ENCODE measurements around the gene EEF1AKMT1.
"Not testable (repeated sequence)": the region's sequence is repeated elsewhere in the genome, so short reads cannot be mapped to it uniquely, and the experiment has no call there.

The EEF1AKMT1 gene

DNA sequence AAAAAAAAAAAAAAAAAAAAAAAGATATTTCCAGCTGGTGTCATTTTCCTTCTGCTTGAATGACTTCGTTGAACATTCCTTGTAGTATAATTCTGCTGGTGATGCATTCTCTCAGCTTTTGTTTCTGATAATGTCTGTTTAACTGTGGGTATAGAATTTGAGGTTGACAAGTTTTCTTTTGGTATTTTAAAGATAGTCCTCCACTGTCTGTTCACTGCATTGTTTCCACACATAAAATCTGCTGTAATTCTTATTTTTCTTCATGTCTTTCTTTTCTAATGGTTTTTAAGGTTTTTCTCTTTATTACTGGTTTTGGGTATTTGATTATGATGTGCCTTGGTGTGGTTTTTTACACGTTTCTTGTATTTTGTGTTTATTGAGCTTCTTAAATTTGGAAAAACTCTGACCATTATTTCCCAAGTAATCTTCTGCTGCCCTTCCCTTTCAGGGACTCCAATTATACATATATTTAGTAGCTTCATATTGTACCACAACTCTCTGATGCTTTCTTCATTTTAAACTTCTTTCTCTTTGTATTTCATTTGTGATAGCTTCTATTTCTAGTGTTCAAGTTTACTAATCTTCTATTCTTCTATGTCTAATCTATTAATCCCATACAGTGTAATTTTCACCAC, 6.3 kb downstream of the EEF1AKMT1 start:
- no peak overlapping the region for H3K4me3 Mint-ChIP-seq
- CTCF ChIA-PET, result no interaction called here
- peaks cover 23% of the 10 kb centered on the region for H3K9me3 Mint-ChIP-seq
- no peaks in the 10 kb centered on the region for H3K27me3 Mint-ChIP-seq
- no peak for DNase-seq
- H3K4me1 Mint-ChIP-seq, result peaks cover 15% of the 10 kb centered on the region
- peaks cover 47% of the 10 kb centered on the region for H3K36me3 Mint-ChIP-seq
- H3K27ac Mint-ChIP-seq, result no peak overlapping the region

DNA sequence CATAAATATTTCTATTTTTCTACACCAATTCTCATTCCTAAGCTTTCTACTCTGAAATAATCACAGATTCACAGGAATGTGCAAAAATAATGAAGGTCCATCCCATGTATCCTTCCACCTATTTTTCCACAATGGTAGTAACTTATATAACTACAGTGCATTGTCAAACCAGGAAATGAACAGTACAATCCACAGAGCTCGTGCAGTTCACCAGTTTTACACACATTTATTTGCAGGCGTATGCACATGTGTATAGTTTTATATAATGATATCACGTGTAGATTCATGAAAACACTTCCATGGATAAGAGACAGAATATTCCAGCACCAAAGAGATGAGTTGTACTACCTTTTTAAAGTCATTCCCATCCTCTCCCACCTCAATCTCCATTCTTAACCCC, 12.9 kb downstream of the EEF1AKMT1 start:
- CTCF ChIA-PET, result no interaction called here

GRCh38 chr13:20754009-20754408, 19.8 kb downstream of the EEF1AKMT1 start:
- CTCF ChIA-PET, result interaction anchor here (0.6 kb wide), 1 partner anchor 17 kb away, joined by 4 read pairs; no protein-coding TSS in a partner anchor
- Mint-ChIP-seq H3K4me1 (no peaks in the 10 kb centered on the region), H3K36me3 (peaks cover 40% of the 10 kb centered on the region), H3K27me3 (no peaks in the 10 kb centered on the region), H3K27ac (no peak overlapping the region), H3K9me3 (peaks cover 45% of the 10 kb centered on the region), H3K4me3 (no peak overlapping the region)
- no peak for DNase-seq

More for the DNA sequence above, 12.9 kb downstream of the EEF1AKMT1 start:
- Mint-ChIP-seq H3K4me1 (no peaks in the 10 kb centered on the region), H3K27ac (no peak overlapping the region), H3K4me3 (no peak overlapping the region), H3K36me3 (peaks cover 18% of the 10 kb centered on the region), H3K9me3 (peaks cover 9% of the 10 kb centered on the region), H3K27me3 (no peaks in the 10 kb centered on the region)
- no peak for DNase-seq

DNA sequence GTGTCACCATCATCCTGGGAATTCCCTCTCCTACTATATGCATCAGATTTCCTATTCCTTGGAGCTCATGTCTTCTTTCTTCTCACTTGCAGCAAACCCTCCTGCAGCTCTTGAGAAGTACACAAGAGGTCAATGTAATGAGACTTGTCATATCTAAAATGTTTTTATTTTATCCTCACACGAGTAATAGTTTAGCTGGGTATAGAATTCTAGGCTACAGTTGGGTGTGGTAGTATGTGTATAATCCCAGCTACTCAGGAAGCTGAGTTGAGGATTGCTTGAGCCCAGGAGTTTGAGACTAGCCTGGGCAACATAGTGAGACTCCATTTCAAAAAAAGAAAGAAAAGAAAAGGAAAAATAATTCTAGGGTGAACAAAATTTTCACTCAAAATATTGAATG, 24.4 kb downstream of the EEF1AKMT1 start:
- DNase-seq, result no peak
- peaks cover 54% of the 10 kb centered on the region for H3K9me3 Mint-ChIP-seq
- no peak overlapping the region for H3K4me3 Mint-ChIP-seq
- CTCF ChIA-PET, result no interaction called here
- peaks cover 18% of the 10 kb centered on the region for H3K36me3 Mint-ChIP-seq
- no peaks in the 10 kb centered on the region for H3K27me3 Mint-ChIP-seq
- H3K4me1 Mint-ChIP-seq, result no peaks in the 10 kb centered on the region
- H3K27ac Mint-ChIP-seq, result no peak overlapping the region

GRCh38 chr13:20743830-20744404, 29.8 kb downstream of the EEF1AKMT1 start:
- DNase-seq, H3K4me1 Mint-ChIP-seq, H3K27ac Mint-ChIP-seq, H3K4me3 Mint-ChIP-seq, H3K36me3 Mint-ChIP-seq, H3K27me3 Mint-ChIP-seq: not testable (repeated sequence)
- peaks cover 28% of the 10 kb centered on the region for H3K9me3 Mint-ChIP-seq
- CTCF ChIA-PET, result interaction anchor here (1.4 kb wide), 1 partner anchor 32 kb away, joined by 3 read pairs; no protein-coding TSS in a partner anchor

GRCh38 chr13:20740021-20740420, 33.7 kb downstream of the EEF1AKMT1 start:
- Mint-ChIP-seq H3K4me3 (no peak overlapping the region), H3K27ac (no peak overlapping the region), H3K9me3 (peaks cover 14% of the 10 kb centered on the region), H3K36me3 (peaks cover 6% of the 10 kb centered on the region), H3K4me1 (no peaks in the 10 kb centered on the region), H3K27me3 (no peaks in the 10 kb centered on the region)
- no peak for DNase-seq
- CTCF ChIA-PET, result no interaction called here

DNA sequence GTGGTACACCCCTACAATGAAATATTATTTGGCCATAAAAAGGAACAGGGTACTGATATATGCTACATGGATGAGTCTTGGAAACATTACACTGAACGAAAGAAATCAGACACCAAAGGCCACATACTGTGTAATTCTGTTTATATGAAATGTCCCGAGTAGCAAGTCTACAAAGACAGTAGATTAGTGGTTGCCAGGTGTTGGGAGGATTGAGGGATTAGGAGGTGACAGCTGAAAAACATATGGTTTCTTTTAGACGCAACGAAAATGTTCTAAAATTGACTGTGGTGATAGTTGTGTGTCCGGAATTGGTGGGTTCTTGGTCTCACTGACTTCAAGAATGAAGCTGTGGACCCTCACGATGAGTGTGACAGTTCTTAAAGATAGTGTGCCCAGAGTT, 35.1 kb downstream of the EEF1AKMT1 start:
- peaks cover 6% of the 10 kb centered on the region for H3K36me3 Mint-ChIP-seq
- no peak for DNase-seq
- CTCF ChIA-PET, result no interaction called here
- peaks cover 6% of the 10 kb centered on the region for H3K9me3 Mint-ChIP-seq
- no peak overlapping the region for H3K4me3 Mint-ChIP-seq
- no peaks in the 10 kb centered on the region for H3K27me3 Mint-ChIP-seq
- no peak overlapping the region for H3K27ac Mint-ChIP-seq
- no peaks in the 10 kb centered on the region for H3K4me1 Mint-ChIP-seq

DNA sequence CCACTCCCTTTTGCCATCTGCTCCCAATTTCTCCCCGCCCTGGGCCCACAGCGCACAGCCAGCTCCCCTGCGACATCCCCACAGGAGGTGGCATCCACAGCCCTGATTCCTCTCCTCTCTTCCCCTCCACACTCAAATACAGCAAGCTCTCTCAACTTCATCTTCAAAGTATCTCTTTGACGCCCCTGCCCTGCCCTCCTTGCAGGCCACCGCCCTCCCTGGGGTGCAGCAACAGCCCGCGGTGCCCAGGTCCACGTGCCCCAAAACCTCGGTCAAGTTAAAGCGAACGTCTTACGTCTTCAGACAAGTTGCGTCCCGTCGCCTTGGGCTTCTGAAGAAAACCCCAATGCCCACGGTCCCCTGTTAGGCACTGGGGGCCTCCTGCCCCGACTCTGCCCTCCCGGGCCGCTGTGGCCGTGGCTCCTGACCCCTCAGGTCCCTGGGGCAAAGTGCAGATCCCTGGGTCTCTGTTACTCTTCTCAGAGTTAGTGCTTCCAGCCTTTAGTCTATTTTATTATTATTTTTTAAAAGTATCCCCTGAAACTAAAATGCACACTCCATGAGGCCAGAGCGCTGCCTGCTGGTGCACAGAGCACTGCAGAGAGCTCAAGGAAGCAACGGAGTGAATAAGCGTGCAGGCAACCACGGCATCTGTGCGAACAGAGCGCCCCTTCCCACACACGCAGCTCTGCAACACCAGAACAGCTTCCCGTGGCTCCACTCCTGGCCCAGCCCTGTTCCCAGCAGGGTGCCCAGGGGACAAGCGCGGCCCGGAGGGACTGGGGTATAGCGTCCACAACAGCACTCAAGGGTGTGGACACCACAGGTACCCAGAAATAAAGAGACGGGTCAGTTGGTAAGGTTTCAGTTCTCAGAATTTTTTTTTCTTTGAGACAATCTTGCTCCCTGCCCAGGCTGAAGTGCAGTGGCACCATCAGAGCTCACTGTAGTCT, 43.9 kb downstream of the EEF1AKMT1 start:
- Mint-ChIP-seq H3K27me3 (no peaks in the 10 kb centered on the region), H3K4me1 (no peaks in the 10 kb centered on the region), H3K4me3 (no peak overlapping the region), H3K9me3 (no peaks in the 10 kb centered on the region), H3K36me3 (no peaks in the 10 kb centered on the region), H3K27ac (no peak overlapping the region)
- no peak for DNase-seq
- CTCF ChIA-PET, result no interaction called here

DNA sequence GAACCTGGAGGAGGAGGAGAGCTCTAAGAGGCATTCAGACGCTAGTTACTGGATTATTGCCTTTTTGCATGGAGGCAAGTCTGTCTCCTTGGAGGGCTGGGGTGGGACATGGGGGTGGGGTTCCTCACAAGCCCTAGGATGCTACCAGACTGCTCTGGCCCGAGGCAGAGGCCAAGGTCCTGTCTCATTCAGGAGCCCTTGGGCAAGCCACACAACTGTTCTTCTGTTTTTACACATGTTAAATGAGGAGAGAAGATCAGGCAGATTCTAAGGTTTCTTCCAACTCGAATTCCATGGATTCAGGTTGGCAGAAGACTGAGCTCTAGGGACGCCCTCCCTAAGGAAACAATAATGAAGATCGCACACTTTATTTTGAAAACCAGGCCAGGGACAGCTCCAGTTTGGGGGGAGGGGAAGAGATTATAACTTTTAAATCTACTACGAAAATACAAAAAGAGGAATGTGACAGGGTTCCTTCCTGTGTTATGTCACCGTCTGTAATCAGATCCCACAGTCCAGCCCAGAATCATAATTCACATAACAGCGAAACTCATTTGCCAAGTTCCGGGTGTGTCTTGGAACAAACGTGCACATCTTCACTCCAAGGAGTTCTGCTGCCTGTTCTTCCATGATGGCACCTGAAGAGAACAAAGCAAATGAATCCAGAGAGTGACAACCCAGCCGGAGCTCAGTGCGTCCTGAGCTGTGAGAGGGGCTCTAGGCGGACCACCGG, 45.0 kb downstream of the EEF1AKMT1 start:
- H3K36me3 Mint-ChIP-seq, result no peaks in the 10 kb centered on the region
- H3K27me3 Mint-ChIP-seq, result no peaks in the 10 kb centered on the region
- CTCF ChIA-PET, result no interaction called here
- no peak overlapping the region for H3K4me3 Mint-ChIP-seq
- H3K4me1 Mint-ChIP-seq, result no peaks in the 10 kb centered on the region
- H3K9me3 Mint-ChIP-seq, result no peaks in the 10 kb centered on the region
- no peak overlapping the region for H3K27ac Mint-ChIP-seq
- no peak for DNase-seq

GRCh38 chr13:20727856-20728255, 45.9 kb downstream of the EEF1AKMT1 start:
- CTCF ChIA-PET, result no interaction called here
- Mint-ChIP-seq H3K36me3 (no peaks in the 10 kb centered on the region), H3K4me1 (no peaks in the 10 kb centered on the region), H3K4me3 (no peak overlapping the region), H3K27ac (no peak overlapping the region), H3K27me3 (no peaks in the 10 kb centered on the region), H3K9me3 (no peaks in the 10 kb centered on the region)
- no peak for DNase-seq

DNA sequence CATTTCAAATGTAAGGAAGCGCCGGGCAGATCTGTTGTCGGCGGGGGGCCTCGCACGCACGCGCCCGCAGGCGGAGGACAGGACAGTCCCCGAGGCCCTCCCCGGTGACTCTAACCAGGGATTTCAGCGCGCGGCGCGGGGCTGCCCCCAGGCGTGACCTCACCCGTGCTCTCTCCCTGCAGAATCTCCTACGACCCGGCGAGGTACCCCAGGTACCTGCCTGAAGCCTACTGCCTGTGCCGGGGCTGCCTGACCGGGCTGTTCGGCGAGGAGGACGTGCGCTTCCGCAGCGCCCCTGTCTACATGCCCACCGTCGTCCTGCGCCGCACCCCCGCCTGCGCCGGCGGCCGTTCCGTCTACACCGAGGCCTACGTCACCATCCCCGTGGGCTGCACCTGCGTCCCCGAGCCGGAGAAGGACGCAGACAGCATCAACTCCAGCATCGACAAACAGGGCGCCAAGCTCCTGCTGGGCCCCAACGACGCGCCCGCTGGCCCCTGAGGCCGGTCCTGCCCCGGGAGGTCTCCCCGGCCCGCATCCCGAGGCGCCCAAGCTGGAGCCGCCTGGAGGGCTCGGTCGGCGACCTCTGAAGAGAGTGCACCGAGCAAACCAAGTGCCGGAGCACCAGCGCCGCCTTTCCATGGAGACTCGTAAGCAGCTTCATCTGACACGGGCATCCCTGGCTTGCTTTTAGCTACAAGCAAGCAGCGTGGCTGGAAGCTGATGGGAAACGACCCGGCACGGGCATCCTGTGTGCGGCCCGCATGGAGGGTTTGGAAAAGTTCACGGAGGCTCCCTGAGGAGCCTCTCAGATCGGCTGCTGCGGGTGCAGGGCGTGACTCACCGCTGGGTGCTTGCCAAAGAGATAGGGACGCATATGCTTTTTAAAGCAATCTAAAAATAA, 52.1 kb downstream of the EEF1AKMT1 start:
- peak overlapping the region; percentile 33 for H3K4me3 Mint-ChIP-seq
- no peaks in the 10 kb centered on the region for H3K36me3 Mint-ChIP-seq
- no peaks in the 10 kb centered on the region for H3K9me3 Mint-ChIP-seq
- CTCF ChIA-PET, result interaction anchor here (0.7 to 2.9 kb wide), 3 partner anchors 8 to 203 kb away, joined by 3 to 13 read pairs (median 3); no protein-coding TSS in a partner anchor
- H3K27me3 Mint-ChIP-seq, result no peaks in the 10 kb centered on the region
- no peak overlapping the region for H3K27ac Mint-ChIP-seq
- peak; percentile 34 for DNase-seq
- H3K4me1 Mint-ChIP-seq, result peaks cover 2% of the 10 kb centered on the region

- H3K27me3 Mint-ChIP-seq, result no peaks in the 10 kb centered on the region
- H3K4me3 Mint-ChIP-seq, result no peak overlapping the region
- CTCF ChIA-PET, result interaction anchor here (0.6 kb wide), 1 partner anchor 497 kb away, joined by 3 read pairs; no protein-coding TSS in a partner anchor
- H3K9me3 Mint-ChIP-seq, result no peaks in the 10 kb centered on the region
- no peak for DNase-seq
- H3K4me1 Mint-ChIP-seq, result peaks cover 2% of the 10 kb centered on the region
- no peaks in the 10 kb centered on the region for H3K36me3 Mint-ChIP-seq
- H3K27ac Mint-ChIP-seq, result no peak overlapping the region
Observed at GRCh38 chr13:20721058-20721453, 52.7 kb downstream of the EEF1AKMT1 start.

GRCh38 chr13:20720499-20720898, 53.3 kb downstream of the EEF1AKMT1 start:
- Mint-ChIP-seq H3K36me3 (no peaks in the 10 kb centered on the region), H3K4me3 (no peak overlapping the region), H3K9me3 (no peaks in the 10 kb centered on the region), H3K27ac (no peak overlapping the region), H3K4me1 (peaks cover 2% of the 10 kb centered on the region), H3K27me3 (no peaks in the 10 kb centered on the region)
- no peak for DNase-seq
- CTCF ChIA-PET, result interaction anchor here (0.6 kb wide), 1 partner anchor 496 kb away, joined by 3 read pairs; no protein-coding TSS in a partner anchor
